NCI-H748 (cell line): ENCODE measurements around the gene DDR1.
A peak's percentile ranks its signal among the peaks of the same experiment; 100 is the strongest.
"Not testable (repeated sequence)": the region's sequence is repeated elsewhere in the genome, so short reads cannot be mapped to it uniquely, and the experiment has no call there.

Experiments used
- DNase-seq: peaks from one replicate; lab custom pipeline; 2025; ENCODE audit not compliant: unreplicated experiment; lab: John Stamatoyannopoulos, UW

Gene DDR1

GRCh38 chr6:30914076-30914853 is 29.9 kb downstream of the DDR1 start, which contains the start of gene VARS2:
Gene VARS2, plus strand, starts transcription at chr6:30914238. Its CDS starts 599 bp downstream, at chr6:30914837.
- DNase-seq, result peak; percentile 86

- no peak for DNase-seq
Observed at GRCh38 chr6:30914854-30915590, 30.7 kb downstream of the DDR1 start.

GRCh38 chr6:30915591-30915946 is 31.2 kb downstream of the DDR1 start:
- peak; percentile 59 for DNase-seq

- DNase-seq, result no peak
Observed at GRCh38 chr6:30917041-30917440, 32.7 kb downstream of the DDR1 start.

GRCh38 chr6:30917487-30917886 is 33.2 kb downstream of the DDR1 start:
- no peak for DNase-seq

GRCh38 chr6:30918670-30919069 is 34.4 kb downstream of the DDR1 start:
- no peak for DNase-seq

- no peak for DNase-seq
Observed at GRCh38 chr6:30922447-30922852, 38.1 kb downstream of the DDR1 start.

- DNase-seq, result not testable (repeated sequence)
Observed at GRCh38 chr6:30924040-30924627, 39.8 kb downstream of the DDR1 start.

GRCh38 chr6:30926644-30927043 is 42.3 kb downstream of the DDR1 start:
- DNase-seq, result no peak

GRCh38 chr6:30927080-30927479 is 42.8 kb downstream of the DDR1 start:
- not testable (repeated sequence) for DNase-seq

- no peak for DNase-seq
Observed at GRCh38 chr6:30928677-30929076, 44.4 kb downstream of the DDR1 start.

- no peak for DNase-seq
Observed at GRCh38 chr6:30930506-30930905, 46.2 kb downstream of the DDR1 start.

- no peak for DNase-seq
Observed at GRCh38 chr6:30931272-30931671, 47.0 kb downstream of the DDR1 start.

- DNase-seq, result no peak
Observed at GRCh38 chr6:30931969-30932645, 47.8 kb downstream of the DDR1 start, which contains the start of gene SFTA2. Gene SFTA2, minus strand, starts transcription at chr6:30932170. Its CDS starts 74 bp downstream, at chr6:30932096.

GRCh38 chr6:30932665-30933365 is 48.5 kb downstream of the DDR1 start:
- no peak for DNase-seq

- DNase-seq, result peak; percentile 31
Observed at GRCh38 chr6:30935018-30935417, 50.7 kb downstream of the DDR1 start.

- no peak for DNase-seq
Observed at GRCh38 chr6:30937265-30937664, 52.9 kb downstream of the DDR1 start.

- no peak for DNase-seq
Observed at GRCh38 chr6:30938730-30939129, 54.4 kb downstream of the DDR1 start.

- DNase-seq, result no peak
Observed at GRCh38 chr6:30939473-30939872, 55.2 kb downstream of the DDR1 start.

- DNase-seq, result no peak
Observed at GRCh38 chr6:30940361-30940986, 56.2 kb downstream of the DDR1 start, which contains the start of gene MUCL3. Gene MUCL3, plus strand, starts transcription at chr6:30940973. Its CDS starts 27 bp downstream, at chr6:30941000.
